ENCODE measurements around the gene MLC1.
"Not testable (repeated sequence)": the region's sequence is repeated elsewhere in the genome, so short reads cannot be mapped to it uniquely, and the experiment has no call there.

MLC1 gene

DNA sequence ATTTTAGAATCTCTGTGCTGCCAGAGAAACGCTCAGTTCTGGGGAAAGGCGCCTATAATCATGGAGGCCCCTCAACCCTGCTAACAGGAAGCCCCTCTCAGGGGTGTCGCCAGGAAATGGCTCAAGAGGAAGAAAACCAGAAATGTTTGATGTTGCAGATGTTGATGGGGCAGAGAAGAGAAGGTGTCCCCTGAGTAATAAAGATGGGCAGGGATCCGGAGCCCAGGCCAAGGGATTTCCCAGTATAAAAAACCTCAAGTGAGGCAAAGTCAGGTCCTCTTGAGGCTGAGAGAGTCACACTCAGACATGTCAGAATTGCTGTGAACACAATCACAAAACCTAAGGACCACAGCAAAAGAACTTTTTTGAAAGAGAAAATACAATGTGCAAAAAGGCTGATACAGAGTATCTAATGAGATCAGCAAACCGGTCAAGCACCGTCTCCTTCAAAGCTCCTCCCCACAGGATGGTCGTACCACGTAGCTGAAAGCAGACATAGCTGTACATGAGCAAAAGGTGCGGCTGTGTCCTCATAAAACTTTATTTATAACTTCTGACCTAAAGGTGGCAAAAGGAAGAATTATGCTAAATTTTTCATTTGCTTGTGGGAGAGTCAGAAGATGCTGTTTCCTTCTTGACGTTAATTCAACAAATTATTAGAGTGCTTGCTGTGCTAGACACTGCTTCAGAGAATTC is 16.8 kb upstream of the MLC1 start:
- DNase-seq: no peak

DNA sequence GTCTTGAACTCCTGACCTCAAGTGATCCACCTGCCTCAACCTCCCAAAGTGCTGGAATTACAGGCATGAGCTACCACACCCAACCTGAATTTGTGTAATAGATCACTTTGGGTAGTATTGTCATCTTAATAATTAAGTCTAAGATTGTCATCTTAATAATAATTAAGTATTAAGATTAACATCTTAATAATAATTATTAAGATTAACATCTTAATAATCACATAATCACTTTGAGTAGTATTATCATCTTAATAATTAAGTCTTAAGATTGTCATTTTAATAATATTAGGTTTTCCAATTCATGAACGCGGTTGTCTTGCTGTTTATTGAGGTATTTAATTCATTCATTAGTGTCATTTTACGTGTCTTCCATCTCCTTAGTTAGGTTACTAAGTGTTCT is 12.8 kb upstream of the MLC1 start:
- DNase-seq: no peak

DNA sequence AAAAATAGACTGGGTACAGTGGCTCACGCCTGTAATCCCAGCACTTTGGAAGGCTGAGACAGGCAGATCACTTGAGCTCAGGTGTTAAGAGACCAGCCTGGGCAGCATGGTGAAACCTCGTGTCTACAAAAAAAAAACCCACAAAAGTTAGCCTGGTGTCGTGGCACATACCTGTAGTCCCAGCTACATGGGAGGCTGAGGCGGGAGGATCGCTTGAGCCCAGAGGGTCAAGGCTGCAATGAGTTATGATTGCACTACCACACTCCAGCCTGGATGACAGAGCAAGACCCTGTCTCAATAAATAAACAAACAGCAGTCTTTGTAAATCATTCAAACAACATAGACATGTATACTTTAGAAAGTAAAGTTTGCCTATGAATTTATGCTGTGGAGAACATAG is 7.1 kb upstream of the MLC1 start:
- no peak for DNase-seq

DNA sequence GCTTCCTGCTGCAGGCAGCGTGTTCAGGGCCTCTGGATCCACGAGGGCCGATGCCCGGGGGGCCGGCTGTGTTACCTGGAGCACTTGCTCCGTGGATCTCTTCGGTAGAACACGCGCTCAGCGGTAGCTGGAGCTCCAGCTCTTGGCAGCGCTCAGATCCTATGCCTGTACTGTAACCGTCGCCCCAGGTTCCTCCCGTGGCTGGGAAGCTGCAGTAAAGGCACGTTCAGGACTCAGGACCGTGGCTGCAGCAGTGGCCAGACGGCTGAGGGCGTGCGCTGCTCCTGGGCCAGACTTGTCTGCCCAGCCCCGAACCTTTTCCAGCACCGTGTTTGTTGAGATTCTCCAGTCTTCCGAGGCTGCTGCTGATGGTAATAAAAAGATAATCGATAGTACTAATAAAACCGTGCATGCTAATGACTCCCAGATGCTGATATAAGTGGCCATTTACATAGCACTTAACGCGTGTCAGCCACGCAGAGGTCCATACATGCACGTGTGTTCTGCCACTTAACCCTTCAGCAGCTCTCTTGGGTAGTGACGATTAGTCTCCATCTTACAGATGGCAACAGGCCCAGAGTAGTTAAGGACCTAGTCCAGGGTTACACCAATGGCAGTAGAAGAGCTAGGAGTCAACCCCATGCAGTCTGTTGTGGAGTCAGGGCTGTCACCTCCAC is 6.0 kb upstream of the MLC1 start:
- no peak for DNase-seq

DNA sequence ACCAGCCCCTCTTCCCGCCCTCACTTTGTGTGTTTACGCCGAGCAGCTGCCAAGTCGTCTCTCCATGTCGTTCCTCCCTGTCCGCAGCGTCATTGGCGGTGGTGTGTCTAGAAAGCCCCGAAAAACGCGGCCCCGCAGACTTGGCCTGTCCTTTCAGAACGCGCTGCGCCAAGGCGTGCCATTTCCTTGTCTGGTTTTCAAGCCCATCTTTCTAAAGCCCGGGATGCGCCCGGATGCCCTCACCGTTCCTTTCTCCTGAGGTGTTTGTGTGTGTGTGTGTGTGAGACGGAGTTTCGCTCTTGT is 5.1 kb upstream of the MLC1 start:
- no peak for DNase-seq

DNA sequence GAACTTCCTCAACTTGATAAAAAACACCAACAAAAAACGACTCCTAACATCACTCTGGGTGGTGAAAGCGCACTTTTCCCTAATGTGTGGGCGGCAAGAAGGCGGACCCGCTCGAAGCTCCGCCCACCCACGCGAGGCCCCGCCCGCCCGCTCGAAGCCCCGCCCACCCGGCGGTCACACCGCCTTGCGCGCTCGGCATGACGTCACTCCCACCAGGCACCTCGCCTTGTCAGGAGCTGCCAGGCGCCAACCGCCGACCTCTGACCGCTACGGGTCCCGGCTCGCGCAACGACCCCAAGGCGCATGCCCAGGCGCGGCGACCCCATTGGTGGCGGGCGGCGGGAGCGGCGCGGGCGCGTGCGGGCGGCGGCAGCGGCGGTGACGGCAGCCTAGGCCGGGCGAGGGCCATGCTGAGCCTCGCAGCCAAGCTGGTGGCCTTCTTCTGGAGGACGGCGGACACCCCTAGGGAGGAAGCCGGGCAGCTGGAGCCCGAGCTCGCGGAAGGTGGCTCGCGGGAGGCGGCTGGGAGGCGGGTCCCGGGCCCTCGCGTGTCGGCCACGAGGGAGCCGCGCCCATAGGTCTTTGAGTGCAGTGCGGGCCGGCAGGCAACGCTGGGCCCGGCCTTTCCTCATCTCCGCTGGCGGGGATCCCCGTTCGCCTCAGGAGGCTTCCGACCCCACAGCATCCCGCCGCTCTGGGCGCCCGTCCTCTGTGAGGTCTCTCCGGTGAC is 4.6 kb upstream of the MLC1 start, which contains the start of gene MOV10L1:
Gene MOV10L1 (plus strand): TSS at position 325 of the 730 bp plus-strand sequence. CDS start 83 bp downstream, at position 408.
- DNase-seq: no peak

DNA sequence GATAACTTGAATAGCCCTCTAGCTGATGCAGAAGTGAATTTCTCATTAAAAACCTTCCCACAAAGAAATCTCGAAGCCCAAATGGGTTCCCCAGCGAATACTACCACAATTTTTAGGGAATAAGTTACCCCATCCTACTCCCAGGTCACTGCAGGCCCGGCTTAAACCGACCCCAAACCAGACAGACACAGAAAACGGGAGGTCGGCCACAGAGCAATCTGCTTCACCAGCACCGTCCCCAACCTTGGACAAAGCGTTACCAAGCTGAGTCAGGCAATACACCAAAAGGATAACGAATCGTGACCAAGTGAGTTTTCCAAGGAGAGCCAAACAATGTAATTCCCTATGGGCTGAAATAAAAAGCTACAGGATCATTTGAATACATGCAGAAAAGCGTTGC is 4.0 kb upstream of the MLC1 start:
- no peak for DNase-seq

DNA sequence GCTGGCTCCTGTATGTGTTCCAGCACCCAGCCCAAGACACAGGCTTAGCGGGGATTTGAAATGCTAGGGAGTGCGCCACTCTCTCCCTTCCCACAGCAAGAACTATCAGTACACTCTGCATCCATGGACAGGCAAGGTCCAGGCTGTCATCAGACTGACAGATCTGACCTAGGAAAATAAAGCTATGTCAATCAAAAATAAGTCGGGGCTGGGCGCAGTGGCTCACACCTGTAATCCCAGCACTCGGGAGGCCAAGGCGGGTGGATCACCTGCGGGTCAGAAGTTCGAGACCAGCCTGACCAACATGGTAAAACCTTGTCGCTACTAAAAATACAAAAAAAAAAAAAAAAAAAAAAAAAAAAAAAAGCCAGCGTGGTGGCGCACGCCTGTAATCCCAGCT is 2.9 kb upstream of the MLC1 start:
- DNase-seq: no peak

DNA sequence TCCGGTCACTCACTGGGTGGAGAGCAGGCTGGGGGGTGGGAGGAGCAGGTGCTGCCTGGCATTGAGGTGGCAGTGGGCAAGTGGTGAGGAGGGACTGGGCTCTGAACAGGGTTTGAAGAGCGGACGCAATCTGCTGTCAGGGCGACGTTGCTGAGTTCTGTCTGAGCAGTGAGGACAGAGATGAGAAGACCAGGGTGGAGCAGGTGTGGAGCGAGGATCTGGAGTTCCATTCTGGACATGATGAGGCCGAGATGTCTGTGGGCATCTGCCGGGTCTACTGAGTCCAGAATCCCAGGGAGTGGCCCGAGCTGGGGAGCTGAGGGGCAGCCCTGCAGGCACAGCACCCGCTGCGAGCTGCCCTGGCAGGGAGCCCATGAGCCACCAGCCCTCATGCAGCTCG is 2.4 kb upstream of the MLC1 start:
- DNase-seq: no peak

DNA sequence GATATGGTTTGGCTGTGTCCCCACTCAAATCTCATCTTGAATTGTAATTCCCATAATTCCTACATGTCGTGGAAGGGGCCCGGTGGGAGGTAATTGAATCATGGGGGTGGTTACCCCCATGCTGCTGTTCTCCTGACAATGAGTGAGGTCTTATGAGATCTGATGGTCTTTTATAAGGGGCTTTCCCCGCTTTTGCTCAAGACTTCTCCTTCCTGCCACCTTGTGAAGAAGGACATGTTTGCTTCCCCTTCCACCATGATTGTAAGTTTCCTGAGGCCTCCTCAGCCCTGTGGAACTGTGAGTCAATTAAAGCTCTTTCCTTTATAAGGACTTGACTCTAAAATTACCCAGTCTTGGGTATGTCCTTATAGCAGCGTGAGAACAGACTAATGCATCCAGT is 1.7 kb upstream of the MLC1 start:
- not testable (repeated sequence) for DNase-seq

DNA sequence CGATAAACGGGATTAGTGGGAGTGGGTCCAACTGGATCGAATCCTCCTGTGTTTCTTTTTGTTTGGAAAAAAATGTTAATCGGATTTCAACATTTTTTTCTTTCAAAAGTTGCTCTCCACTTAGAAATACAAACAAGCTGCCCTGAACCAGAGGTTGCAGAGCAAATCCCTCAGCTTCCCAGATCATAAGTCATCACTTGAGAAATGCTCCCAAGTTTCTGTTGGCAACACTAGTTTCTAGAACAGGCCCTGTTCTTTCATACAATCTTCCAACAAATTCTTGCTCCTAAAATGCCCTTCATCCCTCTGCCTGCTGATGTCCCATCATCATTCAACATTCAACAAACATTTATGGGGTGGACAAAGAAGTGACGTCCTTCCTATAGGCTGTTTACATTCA is 1.3 kb upstream of the MLC1 start:
- no peak for DNase-seq

DNA sequence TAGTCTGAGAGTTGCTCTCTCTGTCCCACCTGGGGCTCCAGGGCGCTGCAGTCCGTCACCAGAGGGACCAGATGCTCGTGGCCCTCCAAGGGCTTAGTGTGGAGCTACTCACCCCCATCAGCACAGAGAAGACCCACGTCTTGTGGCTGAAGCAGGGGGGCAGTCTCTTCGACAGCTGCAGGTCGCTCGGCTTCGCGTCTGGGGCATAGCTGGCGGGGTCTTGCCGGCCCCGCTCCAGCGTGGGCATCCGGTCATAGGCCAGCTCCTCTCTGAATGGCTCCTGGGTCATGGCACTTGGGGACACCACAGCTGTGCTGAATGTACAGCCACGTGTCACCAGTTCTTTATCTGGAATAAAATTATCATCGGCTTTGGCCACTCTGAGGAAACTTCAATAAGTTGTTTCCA is 608 bp downstream of the MLC1 start:
- DNase-seq: no peak

DNA sequence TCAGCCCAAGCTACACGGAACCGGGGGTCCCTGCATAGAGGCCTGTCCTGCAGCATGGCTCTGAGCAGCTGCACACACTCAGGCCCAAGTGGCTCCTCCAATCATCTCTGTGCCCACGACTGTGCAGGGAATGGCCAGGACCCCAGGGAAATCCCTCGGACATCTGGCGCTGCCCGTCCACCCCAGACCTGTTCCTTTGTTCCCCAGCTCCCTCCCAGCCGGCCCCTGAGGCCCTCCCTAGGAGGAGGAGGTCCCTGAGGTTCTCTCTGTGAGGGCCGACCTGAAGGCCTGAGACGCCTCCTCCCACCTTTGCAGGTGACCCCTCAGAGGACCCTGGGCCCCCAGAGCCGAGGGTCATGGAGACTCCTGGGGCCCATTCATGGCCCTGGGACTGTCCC is 1.1 kb downstream of the MLC1 start:
- DNase-seq: no peak

DNA sequence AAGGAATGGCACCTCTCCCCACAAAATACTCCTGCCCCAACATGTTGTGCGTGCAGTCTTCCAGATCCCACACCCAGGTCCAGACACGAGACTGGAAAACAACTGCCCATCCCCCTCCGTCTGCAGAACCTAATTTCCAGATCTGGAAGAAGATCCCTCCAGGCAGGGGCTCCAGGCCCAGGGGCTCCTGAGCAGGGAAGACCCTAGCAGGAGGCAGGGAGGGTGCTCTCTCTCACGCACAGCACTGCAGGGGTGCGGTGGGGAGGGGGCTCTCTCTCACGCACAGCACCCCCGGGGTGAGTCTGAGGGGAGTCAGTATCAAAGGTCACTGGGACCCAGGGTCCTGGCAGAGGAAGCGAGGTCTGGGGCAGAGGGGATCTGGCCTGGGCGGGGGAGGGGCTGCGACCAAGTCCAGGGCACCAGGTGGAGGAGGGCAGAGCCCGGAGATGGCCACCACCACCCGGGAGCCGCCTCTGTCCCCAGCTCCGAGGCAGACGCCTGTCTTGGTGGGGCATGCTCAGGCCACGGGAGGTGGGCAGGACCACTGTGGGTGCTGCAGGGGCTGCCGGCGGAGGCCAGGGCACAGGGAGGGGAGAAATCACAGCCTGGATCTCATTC is 1.7 kb downstream of the MLC1 start:
- no peak for DNase-seq

DNA sequence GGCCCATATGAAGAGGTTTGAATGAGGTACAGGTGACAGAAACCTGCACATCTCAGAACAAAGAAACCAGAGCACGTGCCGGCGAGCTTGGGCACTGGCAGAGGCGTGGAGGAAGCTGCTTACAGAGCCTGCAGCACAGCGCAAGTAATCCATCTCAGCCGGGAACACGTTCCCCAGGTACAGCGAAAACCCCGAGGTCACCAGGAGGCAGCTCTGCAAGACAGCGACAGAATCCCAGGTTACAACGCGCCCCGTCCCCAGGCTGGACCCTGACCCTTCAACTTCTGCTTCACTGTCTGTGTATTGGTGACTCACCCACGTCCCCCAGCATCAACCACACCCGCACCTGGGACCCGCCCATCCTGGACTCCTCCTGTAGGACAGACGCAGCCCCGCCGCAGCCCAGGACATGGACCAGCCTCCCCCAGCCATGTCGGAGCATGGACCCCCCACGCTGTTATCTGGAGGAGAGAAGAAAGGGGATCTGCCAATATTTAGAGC is 2.2 kb downstream of the MLC1 start:
- DNase-seq: no peak

DNA sequence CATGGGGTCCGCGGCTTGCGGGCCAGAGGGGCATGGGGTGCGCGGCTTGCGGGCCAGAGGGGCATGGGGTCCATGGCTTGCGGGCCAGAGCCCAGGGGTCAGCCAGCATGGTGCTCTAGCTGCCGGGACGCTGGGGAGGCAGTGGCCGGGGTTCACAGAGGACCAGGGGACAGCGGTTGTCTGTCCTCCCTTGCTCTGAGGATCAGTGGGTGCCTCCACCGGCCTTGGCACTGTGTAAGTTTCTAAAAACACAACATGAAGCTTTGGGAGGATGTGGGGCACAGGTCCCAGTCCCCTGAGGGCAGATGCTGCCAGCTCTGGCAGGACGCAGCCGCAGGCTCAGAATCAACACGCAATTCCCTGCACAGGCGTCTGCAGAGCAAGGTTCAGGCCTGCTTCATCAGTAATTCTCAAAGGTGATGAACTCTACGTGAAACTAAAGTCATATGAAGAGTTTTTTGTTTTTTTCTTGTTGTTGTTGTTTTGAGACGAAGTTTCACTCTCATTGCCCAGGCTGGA is 3.0 kb downstream of the MLC1 start:
- no peak for DNase-seq

DNA sequence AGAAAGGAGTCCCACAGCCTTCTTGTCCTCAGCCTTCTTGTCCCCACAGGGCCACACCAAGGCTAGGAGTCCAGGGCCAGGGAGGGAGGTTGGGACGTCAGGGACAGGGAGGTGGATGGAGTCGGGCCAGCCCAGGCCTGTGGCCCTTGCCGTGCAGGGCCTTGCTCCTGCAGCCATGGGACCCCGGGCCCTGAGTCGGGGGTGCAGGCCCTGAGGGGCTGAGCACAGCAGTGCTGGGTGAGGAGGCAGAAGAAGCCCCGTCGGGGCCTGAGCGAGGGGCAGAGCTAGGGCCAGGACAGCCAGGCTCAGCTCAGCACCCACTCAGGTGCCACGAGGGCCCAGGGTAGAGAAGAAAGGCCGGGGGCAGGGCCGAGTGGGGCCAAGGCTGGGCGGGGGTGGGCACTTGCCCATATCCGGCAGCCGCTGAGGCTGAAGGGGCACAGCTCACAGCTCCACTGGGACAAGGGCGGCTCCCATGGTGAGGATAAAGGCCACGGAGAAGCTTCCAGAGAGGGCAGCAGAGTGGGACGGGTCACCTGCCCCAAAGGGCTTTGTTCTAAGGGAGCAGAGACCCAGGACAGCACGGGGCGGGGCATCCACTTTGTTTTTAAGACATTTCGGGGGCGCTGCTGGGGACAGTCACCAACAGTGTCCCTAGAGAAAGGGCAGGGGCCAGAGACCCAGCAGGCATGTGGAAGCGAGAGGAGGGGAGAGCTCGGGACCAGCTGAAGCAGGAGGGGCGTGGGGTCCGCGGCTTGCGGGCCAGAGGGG is 3.6 kb downstream of the MLC1 start:
- DNase-seq: no peak

DNA sequence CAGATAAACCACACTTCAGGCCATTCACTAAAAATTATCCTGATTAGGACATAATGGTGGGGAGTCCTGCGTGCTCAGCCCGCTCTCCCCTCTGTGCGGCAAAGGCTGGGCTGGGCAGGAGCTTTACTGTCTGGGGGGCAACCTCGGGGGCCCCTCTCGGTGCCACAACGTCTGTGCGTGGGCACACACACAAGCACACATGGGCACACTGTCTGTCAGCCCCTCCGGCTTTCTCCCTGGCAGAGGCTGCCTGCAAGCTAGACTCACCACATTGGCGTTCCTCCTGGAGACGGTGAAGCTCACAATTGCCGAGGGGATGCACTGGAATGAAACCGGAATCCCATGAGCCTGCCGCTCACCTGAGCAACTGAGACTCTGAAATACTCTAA is 5.2 kb downstream of the MLC1 start:
- no peak for DNase-seq

DNA sequence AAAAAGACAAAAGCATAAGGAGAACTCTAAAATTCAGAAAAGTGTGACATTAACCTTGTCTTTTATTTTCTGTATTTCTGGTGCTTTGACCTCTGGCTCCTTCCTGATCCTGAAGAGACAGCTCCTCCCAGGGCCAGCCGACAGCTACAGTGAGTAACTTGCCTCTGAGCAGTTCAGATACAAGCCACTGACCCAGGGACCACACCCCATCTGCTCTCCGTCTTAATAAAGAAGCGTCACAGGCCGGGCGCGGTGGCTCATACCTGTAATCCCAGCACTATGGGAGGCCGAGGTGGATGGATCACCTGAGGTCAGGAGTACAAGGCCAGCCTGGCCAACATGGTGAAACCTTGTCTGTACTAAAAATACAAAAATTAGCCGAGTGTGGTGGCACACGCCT is 6.5 kb downstream of the MLC1 start:
- no peak for DNase-seq

DNA sequence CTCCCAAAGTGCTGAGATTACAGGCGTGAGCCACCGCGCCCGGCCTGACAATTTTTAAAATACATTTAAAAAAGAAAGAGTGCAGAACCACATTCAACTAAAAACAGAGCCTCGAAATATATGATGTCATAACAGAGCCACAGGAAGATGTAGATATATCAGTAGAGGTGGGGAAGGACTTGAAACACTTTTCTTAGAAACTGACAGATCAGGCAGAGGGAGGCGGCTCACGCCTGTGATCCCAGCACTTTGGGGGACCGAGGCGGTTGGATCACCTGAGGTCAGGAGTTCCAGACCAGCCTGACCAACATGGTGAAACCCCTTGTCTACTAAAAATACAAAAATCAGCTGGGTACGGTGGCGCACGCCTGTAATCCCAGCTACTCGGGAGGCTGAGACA is 7.0 kb downstream of the MLC1 start:
- DNase-seq: no peak

DNA sequence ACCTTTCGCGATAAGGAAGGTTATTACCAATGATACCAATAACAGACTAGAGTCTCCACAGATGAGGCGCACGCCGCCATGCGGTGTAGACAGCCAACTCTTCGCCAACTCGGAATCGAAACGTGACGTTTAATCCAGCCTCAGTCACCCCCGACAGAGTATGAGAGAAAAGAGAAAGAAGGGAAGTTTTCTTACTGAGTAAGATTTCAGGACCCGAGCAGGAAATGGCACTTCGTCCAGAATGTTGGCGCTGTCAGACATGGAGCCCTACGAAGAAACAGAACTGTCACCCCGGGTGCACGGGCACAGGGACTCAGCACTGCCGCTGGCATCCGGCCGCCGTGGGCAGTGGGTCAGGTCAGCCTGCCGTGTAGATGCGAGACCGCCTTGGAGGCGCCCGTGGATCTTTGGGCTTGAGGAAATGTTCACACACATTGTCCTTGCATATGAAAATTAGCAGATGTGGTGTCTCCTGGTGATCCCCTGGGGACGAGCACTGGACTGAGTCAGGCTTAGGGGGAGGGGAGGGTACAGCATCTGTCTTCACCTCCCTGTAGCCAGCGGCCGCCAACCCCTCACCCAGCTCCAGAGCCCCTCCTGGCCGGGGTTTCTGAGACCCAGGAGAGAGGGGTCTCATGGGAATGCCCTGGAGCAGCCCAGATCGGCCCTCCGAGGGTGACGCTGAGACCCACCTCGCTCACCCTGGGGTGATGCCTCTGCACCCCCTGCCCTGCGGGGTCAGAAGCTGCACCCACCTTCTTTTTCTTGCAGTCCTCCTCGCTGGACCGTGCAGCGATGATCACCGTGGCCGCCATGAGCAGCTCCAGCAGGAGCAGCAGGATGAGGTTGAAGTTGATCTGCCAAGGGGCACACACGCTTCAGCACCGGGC is 8.3 kb downstream of the MLC1 start:
- DNase-seq: no peak
